B cell (primary cell): ENCODE measurements around the gene SDF2. TPM values are rescaled to one million over a fixed set of nuclear protein-coding genes. Genes with fewer than 3 reads are reported as not detected.

ENCODE experiments used
- ATAC-seq: fragments of 200-7000 bp; cut with Tn5 transposase; one replicate; pipeline ENCODE4 v1.10.0; 2021; ENCODE audit warnings: low read depth, mild to moderate bottlenecking, moderate number of reproducible peaks, moderate library complexity
- CTCF ChIA-PET: fragments of 350-600 bp; sonication (Branson Sonifier 250); formaldehyde crosslinking; loops from one replicate; lab custom pipeline; 2021; ENCODE audit warnings: antibody characterized with exemption, inconsistent platforms; lab: Charles Lee
- POLR2A ChIA-PET: fragments of 350-600 bp; sonication (Branson Sonifier 250); formaldehyde crosslinking; loops from one replicate; lab custom pipeline; 2021; ENCODE audit warnings: antibody characterized with exemption; lab: Charles Lee
- DNase-seq: peaks from one replicate; pipeline ENCODE4 v3.0.0; 2013
- H2AFZ ChIP-seq: 2 replicates; pipeline ENCODE4 v1.6.1; 2012; ENCODE audit warnings: mild to moderate bottlenecking, low read depth, low read length; ENCODE audit not compliant: insufficient read depth, poor library complexity, severe bottlenecking
- H3K27ac ChIP-seq, 2 donors: 1 replicate in 1 of 2; 2 replicates in 1 of 2; pipeline ENCODE4 v1.5.1; 2012 to 2013; ENCODE audit warnings: low read length in 2 of 2, mild to moderate bottlenecking in 2 of 2, moderate library complexity in 1 of 2
- H3K27me3 ChIP-seq, 4 experiments: fragments of 200-600 bp in 1 of 4; sonication (generic) in 1 of 4; replicated peaks in 1 of 4; 1 replicate in 2 of 4; 2 replicates in 2 of 4; pipeline versions ENCODE4 v1.6.1 to v1.7.0; 2013 to 2016; ENCODE audit warnings: low read length in 3 of 4, mild to moderate bottlenecking in 2 of 4, mixed read lengths in 1 of 4, moderate library complexity in 1 of 4; ENCODE audit not compliant: insufficient read depth in 4 of 4, control insufficient read depth in 3 of 4; ENCODE audit errors: control extremely low read depth in 1 of 4
- H3K36me3 ChIP-seq, 2 experiments: replicated peaks in 1 of 2; 1 replicate in 1 of 2; 2 replicates in 1 of 2; pipeline versions ENCODE4 v1.6.1 to v1.7.1; 2013; ENCODE audit warnings: low read length in 1 of 2; ENCODE audit not compliant: insufficient read depth in 2 of 2, control insufficient read depth in 1 of 2; ENCODE audit errors: control extremely low read depth in 1 of 2, extremely low read depth in 1 of 2
- H3K4me1 ChIP-seq, 2 donors: fragments of 200-600 bp in 1 of 2; sonication (generic) in 1 of 2; 1 replicate in 1 of 2; 2 replicates in 1 of 2; pipeline versions ENCODE4 v1.5.1 to v1.6.1; 2013 to 2017; ENCODE audit warnings: low read length in 2 of 2; ENCODE audit not compliant: control insufficient read depth in 2 of 2, insufficient read depth in 2 of 2
- H3K4me2 ChIP-seq: replicated peaks from 2 replicates; pipeline ENCODE3; 2012; ENCODE audit warnings: mild to moderate bottlenecking, low read depth, low read length; ENCODE audit not compliant: poor library complexity, severe bottlenecking
- H3K4me3 ChIP-seq, 5 experiments: fragments of 200-600 bp in 1 of 5; sonication (generic) in 1 of 5; 1 replicate in 3 of 5; 2 replicates in 2 of 5; pipeline versions ENCODE4 v1.5.1 to v1.7.0; 2011 to 2016; ENCODE audit warnings: low read length in 4 of 5, mild to moderate bottlenecking in 4 of 5, low read depth in 2 of 5, control low read depth in 1 of 5, moderate library complexity in 1 of 5; ENCODE audit not compliant: insufficient read depth in 1 of 5; ENCODE audit errors: control extremely low read depth in 1 of 5, extremely low read depth in 1 of 5
- H3K79me2 ChIP-seq: fragments of 200-600 bp; sonication (generic); one replicate; pipeline ENCODE4 v1.6.0; 2016; ENCODE audit warnings: low read length; ENCODE audit not compliant: control insufficient read depth, insufficient read depth
- H3K9ac ChIP-seq: fragments of 200-600 bp; sonication (generic); 2 replicates; pipeline ENCODE4 v1.6.1; 2017; ENCODE audit warnings: mild to moderate bottlenecking, low read length, moderate library complexity
- H3K9me3 ChIP-seq, 3 donors: one replicate each; pipeline versions ENCODE4 v1.6.1 to v1.7.1; 2013; ENCODE audit warnings: low read length in 2 of 3; ENCODE audit not compliant: control insufficient read depth in 2 of 3, insufficient read depth in 1 of 3; ENCODE audit errors: control extremely low read depth in 1 of 3
- H4K20me1 ChIP-seq: 2 replicates; pipeline ENCODE4 v1.6.0; 2012; ENCODE audit warnings: mild to moderate bottlenecking, low read length; ENCODE audit not compliant: insufficient read depth, control insufficient read depth, poor library complexity, severe bottlenecking
- H3K27ac Mint-ChIP-seq: one replicate; pipeline ENCODE4 v1.8.0; 2021; ENCODE audit warnings: mixed read lengths
- H3K27me3 Mint-ChIP-seq: one replicate; pipeline ENCODE4 v1.8.0; 2021; ENCODE audit warnings: mixed read lengths
- H3K4me1 Mint-ChIP-seq: one replicate; pipeline ENCODE4 v1.8.0; 2021; ENCODE audit warnings: mixed read lengths
- H3K4me3 Mint-ChIP-seq: one replicate; pipeline ENCODE4 v1.8.0; 2021; ENCODE audit warnings: mixed read lengths
- H3K9me3 Mint-ChIP-seq: one replicate; pipeline ENCODE4 v1.8.0; 2022; ENCODE audit warnings: mixed read lengths; ENCODE audit not compliant: insufficient read depth
- EZH2 ChIP-seq: IDR thresholded peaks from 2 replicates; pipeline ENCODE4 v1.6.1; 2012; ENCODE audit warnings: borderline replicate concordance, low read depth, mild to moderate bottlenecking, moderate library complexity, low read length; ENCODE audit not compliant: insufficient read depth, poor library complexity, severe bottlenecking
- WGBS: methylation state at CpG from one replicate; pipeline ENCODE4 v1.1.5; 2013; ENCODE audit warnings: missing lambda C conversion rate; ENCODE audit not compliant: insufficient coverage; 5-methylcytosine and 5-hydroxymethylcytosine counted together
- intact Hi-C: fragments of 100-400 bp; cut with micrococcal nuclease; formaldehyde crosslinking; loops from one replicate; pipeline ENCODE4 v1.10.0; 2022
- polyA plus RNA-seq: library from polyadenylated mRNA; depleted of rRNA; stranded (reverse); fragments of >200 nt; gene quantifications from 2 replicates; pipeline ENCODE4 v1.2.3, GENCODE V29; 2012
- total RNA-seq, 2 donors: library from RNA; stranded (reverse); fragments of 120-200 nt in 1 of 2; gene quantifications; 1 replicate in 1 of 2; 2 replicates in 1 of 2; pipeline versions ENCODE4 v1.2.3 to v1.2.4, GENCODE V29; 2013 to 2022
- TF ChIP-seq, protein P1 (sequence below): fragments of 200-600 bp; IDR thresholded peaks from one replicate; pipeline ENCODE4 v1.8.0; 2022; ENCODE audit warnings: antibody characterized with exemption, mild to moderate bottlenecking

The SDF2 gene
- total and polyA plus RNA-seq, 2 donors (not counting 1 experiment from before 2014, with no cell fraction given) = 32.6 to 40.4 TPM

DNA sequence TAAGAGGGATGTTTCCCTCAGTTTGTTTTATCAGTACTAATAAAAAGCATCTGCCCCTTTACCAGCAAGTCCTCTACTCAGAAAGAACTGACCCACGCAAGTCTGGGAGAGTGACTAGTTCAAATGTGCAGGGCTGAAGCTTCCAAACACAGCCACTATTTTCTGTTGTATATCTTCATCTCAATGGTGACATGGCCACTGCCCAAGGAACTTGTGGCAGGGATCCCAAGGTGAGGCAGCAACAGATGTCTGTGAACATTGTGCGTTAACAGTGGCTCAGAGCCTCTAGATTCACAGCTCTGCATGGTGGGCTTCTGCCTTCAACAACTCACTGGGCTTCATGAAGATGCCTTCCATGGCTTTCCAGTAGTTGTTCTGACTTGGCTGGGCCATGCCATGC, 13.0 kb downstream of the SDF2 start:
- H3K4me3 Mint-ChIP-seq = no peak overlapping the region
- no peak overlapping the region for H3K27ac Mint-ChIP-seq
- ATAC-seq (no peak), DNase-seq (no peak)
- peaks cover 25% of the 10 kb centered on the region for H3K4me1 Mint-ChIP-seq
- no peak overlapping the region for H3K4me2 ChIP-seq
- no peak overlapping the region for H2AFZ ChIP-seq
- ChIA-PET CTCF (interaction anchor here (1.0 to 2.6 kb wide), 5 partner anchors 12 to 305 kb away, joined by 3 to 13 read pairs (median 4); no protein-coding TSS in a partner anchor), POLR2A (interaction anchor here (0.7 kb wide), 1 partner anchor 13 kb away, joined by 3 read pairs; the partner anchor contains the start of genes SDF2 and SUPT6H)
- peaks cover 22 to 30% of the 10 kb centered on the region in 2 donors for H3K4me1 ChIP-seq
- H3K27me3 ChIP-seq = no peaks in the 10 kb centered on the region
- 98% methylated on average over 2 of the region's 2 CpGs for WGBS
- no peaks in the 10 kb centered on the region for H3K9me3 Mint-ChIP-seq
- H3K9ac ChIP-seq = no peak overlapping the region
- H3K27me3 Mint-ChIP-seq = no peaks in the 10 kb centered on the region
- no peak overlapping the region for H3K4me3 ChIP-seq
- intact Hi-C loops = loop anchor here (5.0 to 10.0 kb wide), 3 partner anchors 254 to 916 kb away; partner anchors contain the start of genes ABHD15, DHRS13 and TP53I13
- peaks cover 10 to 31% of the 10 kb centered on the region in 2 experiments for H3K36me3 ChIP-seq
- H3K9me3 ChIP-seq = no peaks in the 10 kb centered on the region
- H3K79me2 ChIP-seq = peaks cover 66% of the 10 kb centered on the region
- TF ChIP-seq EZH2 = no peak
- TF ChIP-seq, protein P1, sequence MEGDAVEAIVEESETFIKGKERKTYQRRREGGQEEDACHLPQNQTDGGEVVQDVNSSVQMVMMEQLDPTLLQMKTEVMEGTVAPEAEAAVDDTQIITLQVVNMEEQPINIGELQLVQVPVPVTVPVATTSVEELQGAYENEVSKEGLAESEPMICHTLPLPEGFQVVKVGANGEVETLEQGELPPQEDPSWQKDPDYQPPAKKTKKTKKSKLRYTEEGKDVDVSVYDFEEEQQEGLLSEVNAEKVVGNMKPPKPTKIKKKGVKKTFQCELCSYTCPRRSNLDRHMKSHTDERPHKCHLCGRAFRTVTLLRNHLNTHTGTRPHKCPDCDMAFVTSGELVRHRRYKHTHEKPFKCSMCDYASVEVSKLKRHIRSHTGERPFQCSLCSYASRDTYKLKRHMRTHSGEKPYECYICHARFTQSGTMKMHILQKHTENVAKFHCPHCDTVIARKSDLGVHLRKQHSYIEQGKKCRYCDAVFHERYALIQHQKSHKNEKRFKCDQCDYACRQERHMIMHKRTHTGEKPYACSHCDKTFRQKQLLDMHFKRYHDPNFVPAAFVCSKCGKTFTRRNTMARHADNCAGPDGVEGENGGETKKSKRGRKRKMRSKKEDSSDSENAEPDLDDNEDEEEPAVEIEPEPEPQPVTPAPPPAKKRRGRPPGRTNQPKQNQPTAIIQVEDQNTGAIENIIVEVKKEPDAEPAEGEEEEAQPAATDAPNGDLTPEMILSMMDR = no peak
- peaks cover 6% of the 10 kb centered on the region for H4K20me1 ChIP-seq
- H3K27ac ChIP-seq = no peak overlapping the region
